ENCODE measurements around the gene TPST2. TPM values are rescaled to one million over a fixed set of nuclear protein-coding genes. Genes with fewer than 3 reads are reported as not detected.

Gene TPST2
- total RNA-seq, 4 donors from 2014 or later: 32.3 to 110 (median 65.4) TPM

GRCh38 chr22:26602127-26602526, 12.2 kb upstream of the TPST2 start:
- Histone ChIP-seq H3K27ac (no peak overlapping the region), H3K9me3 (no peaks in the 10 kb centered on the region), H3K27me3 (no peaks in the 10 kb centered on the region), H3K4me3 (no peak overlapping the region), H3K4me1 (no peaks in the 10 kb centered on the region), H3K36me3 (no peaks in the 10 kb centered on the region)
- ATAC-seq: no peak
- intact Hi-C loops (cut with DNase I; ENCODE audit: low total_unique reads) (no loop called here), in situ Hi-C loops (cut with MboI; ENCODE audit: low sequenced_read_pairs in 4 of 4) (no loop called here)
- DNase-seq: no peak
- TF ChIP-seq CTCF (IDR thresholded peaks at IDR 0.05 in 4 of 5, conservative IDR thresholded peaks at IDR 0.05 in 1 of 5) (no peak), POLR2A (IDR thresholded peaks at IDR 0.05) (no peak)

GRCh38 chr22:26601726-26602125, 11.8 kb upstream of the TPST2 start:
- Histone ChIP-seq H3K27ac (no peak overlapping the region), H3K4me1 (no peaks in the 10 kb centered on the region), H3K4me3 (no peak overlapping the region), H3K27me3 (no peaks in the 10 kb centered on the region), H3K9me3 (no peaks in the 10 kb centered on the region), H3K36me3 (no peaks in the 10 kb centered on the region)
- DNase-seq: no peak
- intact Hi-C loops (cut with DNase I; ENCODE audit: low total_unique reads) (no loop called here), in situ Hi-C loops (cut with MboI; ENCODE audit: low sequenced_read_pairs in 4 of 4) (no loop called here)
- ATAC-seq: no peak
- TF ChIP-seq POLR2A (IDR thresholded peaks at IDR 0.05) (no peak), CTCF (IDR thresholded peaks at IDR 0.05 in 4 of 5, conservative IDR thresholded peaks at IDR 0.05 in 1 of 5) (no peak)

GRCh38 chr22:26599505-26599904, 9.6 kb upstream of the TPST2 start:
- Histone ChIP-seq H3K27me3 (no peaks in the 10 kb centered on the region), H3K27ac (no peak overlapping the region), H3K4me1 (no peaks in the 10 kb centered on the region), H3K9me3 (no peaks in the 10 kb centered on the region), H3K4me3 (no peak overlapping the region), H3K36me3 (no peaks in the 10 kb centered on the region)
- in situ Hi-C loops (cut with MboI; ENCODE audit: low sequenced_read_pairs in 4 of 4) (no loop called here), intact Hi-C loops (cut with DNase I; ENCODE audit: low total_unique reads) (no loop called here)
- no peak for TF ChIP-seq POLR2A (IDR thresholded peaks at IDR 0.05)
- TF ChIP-seq CTCF (IDR thresholded peaks at IDR 0.05 in 4 of 5, conservative IDR thresholded peaks at IDR 0.05 in 1 of 5): no peak
- DNase-seq (no peak), ATAC-seq (no peak)

GRCh38 chr22:26597480-26597879, 7.5 kb upstream of the TPST2 start:
- H3K4me3 ChIP-seq: no peak overlapping the region
- no peak overlapping the region for H3K27ac ChIP-seq
- intact Hi-C loops (cut with DNase I; ENCODE audit: low total_unique reads) (no loop called here), in situ Hi-C loops (cut with MboI; ENCODE audit: low sequenced_read_pairs in 4 of 4) (no loop called here)
- TF ChIP-seq POLR2A (IDR thresholded peaks at IDR 0.05) (no peak), CTCF (IDR thresholded peaks at IDR 0.05 in 4 of 5, conservative IDR thresholded peaks at IDR 0.05 in 1 of 5) (no peak)
- ATAC-seq: no peak
- no peaks in the 10 kb centered on the region for H3K4me1 ChIP-seq
- no peaks in the 10 kb centered on the region for H3K36me3 ChIP-seq
- DNase-seq: no peak
- H3K27me3 ChIP-seq: no peaks in the 10 kb centered on the region
- H3K9me3 ChIP-seq: no peaks in the 10 kb centered on the region

- in situ Hi-C loops (cut with MboI; ENCODE audit: low sequenced_read_pairs in 4 of 4): no loop called here
- H3K4me3 ChIP-seq: no peak overlapping the region
- no peak for DNase-seq
- TF ChIP-seq CTCF (IDR thresholded peaks at IDR 0.05 in 4 of 5, conservative IDR thresholded peaks at IDR 0.05 in 1 of 5) (no peak), POLR2A (IDR thresholded peaks at IDR 0.05) (no peak)
- intact Hi-C loops (cut with DNase I; ENCODE audit: low total_unique reads): no loop called here
- H3K9me3 ChIP-seq: no peaks in the 10 kb centered on the region
- H3K27me3 ChIP-seq: no peaks in the 10 kb centered on the region
- no peaks in the 10 kb centered on the region for H3K36me3 ChIP-seq
- no peaks in the 10 kb centered on the region for H3K4me1 ChIP-seq
- H3K27ac ChIP-seq: no peak overlapping the region
- no peak for ATAC-seq
Measured at GRCh38 chr22:26597026-26597425, 7.1 kb upstream of the TPST2 start.
